ENCODE measurements around the gene MSANTD7. TPM values are rescaled to one million over a fixed set of nuclear protein-coding genes. Genes with fewer than 3 reads are reported as not detected.
"Not testable (repeated sequence)": the region's sequence is repeated elsewhere in the genome, so short reads cannot be mapped to it uniquely, and the experiment has no call there.

The MSANTD7 gene
- total RNA-seq, 1 donor from 2014 or later, result 13.8 TPM

- Mint-ChIP-seq H3K4me1 (ENCODE audit: unreplicated experiment) (no peaks in the 10 kb centered on the region), H3K36me3 (ENCODE audit: unreplicated experiment) (peaks cover 18% of the 10 kb centered on the region), H3K4me3 (ENCODE audit: unreplicated experiment) (no peak overlapping the region), H3K27me3 (ENCODE audit: unreplicated experiment) (no peaks in the 10 kb centered on the region), H3K27ac (ENCODE audit: unreplicated experiment) (peak overlapping the region; percentile 15), H3K9me3 (ENCODE audit: unreplicated experiment) (no peaks in the 10 kb centered on the region)
- TF ChIP-seq, protein P1, sequence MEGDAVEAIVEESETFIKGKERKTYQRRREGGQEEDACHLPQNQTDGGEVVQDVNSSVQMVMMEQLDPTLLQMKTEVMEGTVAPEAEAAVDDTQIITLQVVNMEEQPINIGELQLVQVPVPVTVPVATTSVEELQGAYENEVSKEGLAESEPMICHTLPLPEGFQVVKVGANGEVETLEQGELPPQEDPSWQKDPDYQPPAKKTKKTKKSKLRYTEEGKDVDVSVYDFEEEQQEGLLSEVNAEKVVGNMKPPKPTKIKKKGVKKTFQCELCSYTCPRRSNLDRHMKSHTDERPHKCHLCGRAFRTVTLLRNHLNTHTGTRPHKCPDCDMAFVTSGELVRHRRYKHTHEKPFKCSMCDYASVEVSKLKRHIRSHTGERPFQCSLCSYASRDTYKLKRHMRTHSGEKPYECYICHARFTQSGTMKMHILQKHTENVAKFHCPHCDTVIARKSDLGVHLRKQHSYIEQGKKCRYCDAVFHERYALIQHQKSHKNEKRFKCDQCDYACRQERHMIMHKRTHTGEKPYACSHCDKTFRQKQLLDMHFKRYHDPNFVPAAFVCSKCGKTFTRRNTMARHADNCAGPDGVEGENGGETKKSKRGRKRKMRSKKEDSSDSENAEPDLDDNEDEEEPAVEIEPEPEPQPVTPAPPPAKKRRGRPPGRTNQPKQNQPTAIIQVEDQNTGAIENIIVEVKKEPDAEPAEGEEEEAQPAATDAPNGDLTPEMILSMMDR (IDR thresholded peaks at IDR 0.05), result no peak
- DNase-seq (ENCODE audit: extremely low spot score, unreplicated experiment), result no peak
These were observed 22.7 kb downstream of the MSANTD7 start for GRCh38 chr10:14860791-14861190.

GRCh38 chr10:14864466-14864865 lies 26.4 kb downstream of the MSANTD7 start:
- not testable (repeated sequence) for H3K4me1 Mint-ChIP-seq (ENCODE audit: unreplicated experiment); DNase-seq (ENCODE audit: extremely low spot score, unreplicated experiment); H3K27me3 Mint-ChIP-seq (ENCODE audit: unreplicated experiment); H3K9me3 Mint-ChIP-seq (ENCODE audit: unreplicated experiment); H3K4me3 Mint-ChIP-seq (ENCODE audit: unreplicated experiment); H3K27ac Mint-ChIP-seq (ENCODE audit: unreplicated experiment)
- H3K36me3 Mint-ChIP-seq (ENCODE audit: unreplicated experiment), result peaks cover 19% of the 10 kb centered on the region

DNA sequence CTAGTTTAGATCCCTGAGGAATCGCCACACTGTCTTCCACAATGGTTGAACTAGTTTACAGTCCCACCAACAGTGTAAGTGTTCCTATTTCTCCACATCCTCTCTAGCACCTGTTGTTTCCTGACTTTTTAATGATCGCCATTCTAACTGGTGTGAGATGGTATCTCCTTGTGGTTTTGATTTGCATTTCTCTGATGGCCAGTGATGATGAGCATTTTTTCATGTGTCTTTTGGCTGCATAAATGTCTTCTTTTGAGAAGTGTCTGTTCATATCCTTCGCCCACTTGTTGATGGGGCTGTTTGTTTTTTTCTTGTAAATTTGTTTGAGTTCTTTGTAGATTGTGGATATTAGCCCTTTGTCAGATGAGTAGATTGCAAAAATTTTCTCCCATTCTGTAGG lies 26.8 kb downstream of the MSANTD7 start:
- DNase-seq (ENCODE audit: extremely low spot score, unreplicated experiment); H3K27me3 Mint-ChIP-seq (ENCODE audit: unreplicated experiment); H3K4me1 Mint-ChIP-seq (ENCODE audit: unreplicated experiment); H3K27ac Mint-ChIP-seq (ENCODE audit: unreplicated experiment); H3K9me3 Mint-ChIP-seq (ENCODE audit: unreplicated experiment); H3K4me3 Mint-ChIP-seq (ENCODE audit: unreplicated experiment): not testable (repeated sequence)
- peaks cover 22% of the 10 kb centered on the region for H3K36me3 Mint-ChIP-seq (ENCODE audit: unreplicated experiment)

GRCh38 chr10:14873090-14873760 lies 35.1 kb downstream of the MSANTD7 start:
- no peak overlapping the region for H3K27ac Mint-ChIP-seq (ENCODE audit: unreplicated experiment)
- no peaks in the 10 kb centered on the region for H3K27me3 Mint-ChIP-seq (ENCODE audit: unreplicated experiment)
- TF ChIP-seq, protein P1 (IDR thresholded peaks at IDR 0.05), result no peak
- no peaks in the 10 kb centered on the region for H3K9me3 Mint-ChIP-seq (ENCODE audit: unreplicated experiment)
- no peak overlapping the region for H3K4me3 Mint-ChIP-seq (ENCODE audit: unreplicated experiment)
- peaks cover 13% of the 10 kb centered on the region for H3K36me3 Mint-ChIP-seq (ENCODE audit: unreplicated experiment)
- no peak for DNase-seq (ENCODE audit: extremely low spot score, unreplicated experiment)
- H3K4me1 Mint-ChIP-seq (ENCODE audit: unreplicated experiment), result peaks cover 11% of the 10 kb centered on the region

GRCh38 chr10:14875941-14876340 lies 37.8 kb downstream of the MSANTD7 start:
- H3K27me3 Mint-ChIP-seq (ENCODE audit: unreplicated experiment), result no peaks in the 10 kb centered on the region
- peaks cover 4% of the 10 kb centered on the region for H3K36me3 Mint-ChIP-seq (ENCODE audit: unreplicated experiment)
- H3K4me1 Mint-ChIP-seq (ENCODE audit: unreplicated experiment), result peaks cover 25% of the 10 kb centered on the region
- DNase-seq (ENCODE audit: extremely low spot score, unreplicated experiment), result no peak
- no peak overlapping the region for H3K27ac Mint-ChIP-seq (ENCODE audit: unreplicated experiment)
- H3K4me3 Mint-ChIP-seq (ENCODE audit: unreplicated experiment), result no peak overlapping the region
- TF ChIP-seq, protein P1 (IDR thresholded peaks at IDR 0.05), result no peak
- no peaks in the 10 kb centered on the region for H3K9me3 Mint-ChIP-seq (ENCODE audit: unreplicated experiment)

- Mint-ChIP-seq H3K4me1 (ENCODE audit: unreplicated experiment) (peaks cover 25% of the 10 kb centered on the region), H3K9me3 (ENCODE audit: unreplicated experiment) (no peaks in the 10 kb centered on the region), H3K27ac (ENCODE audit: unreplicated experiment) (peak overlapping the region; percentile 96), H3K4me3 (ENCODE audit: unreplicated experiment) (peak overlapping the region; percentile 95), H3K27me3 (ENCODE audit: unreplicated experiment) (no peaks in the 10 kb centered on the region), H3K36me3 (ENCODE audit: unreplicated experiment) (no peaks in the 10 kb centered on the region)
- TF ChIP-seq, protein P1 (IDR thresholded peaks at IDR 0.05), result no peak
- DNase-seq (ENCODE audit: extremely low spot score, unreplicated experiment), result no peak
These were observed 38.7 kb downstream of the MSANTD7 start for GRCh38 chr10:14876764-14877163.
